ENCODE results near the gene HMGA1. TPM values are rescaled to one million over a fixed set of nuclear protein-coding genes. Genes with fewer than 3 reads are reported as not detected.
"Not testable (repeated sequence)": the region's sequence is repeated elsewhere in the genome, so short reads cannot be mapped to it uniquely, and the experiment has no call there.

The HMGA1 gene
- total RNA-seq, 1 donor from 2014 or later, result 244 TPM

GRCh38 chr6:34240329-34241248 is 3.9 kb downstream of the HMGA1 start:
- no peak for ATAC-seq

- ATAC-seq, result no peak
Measured at GRCh38 chr6:34241351-34242215, 4.9 kb downstream of the HMGA1 start.

- no peak for ATAC-seq
Measured at GRCh38 chr6:34242252-34243130, 5.8 kb downstream of the HMGA1 start.

- ATAC-seq, result no peak
Measured at GRCh38 chr6:34243131-34243771, 6.6 kb downstream of the HMGA1 start.

GRCh38 chr6:34243901-34244884 is 7.5 kb downstream of the HMGA1 start:
- peak; percentile 58 for ATAC-seq

GRCh38 chr6:34245032-34245760 is 8.5 kb downstream of the HMGA1 start:
- not testable (repeated sequence) for ATAC-seq

GRCh38 chr6:34245761-34246140 is 9.1 kb downstream of the HMGA1 start:
- ATAC-seq, result not testable (repeated sequence)

GRCh38 chr6:34246249-34246562 is 9.5 kb downstream of the HMGA1 start:
- no peak for ATAC-seq

GRCh38 chr6:34246563-34247391 is 10.1 kb downstream of the HMGA1 start:
- no peak for ATAC-seq

- ATAC-seq, result peak; percentile 10
Measured at GRCh38 chr6:34247481-34248197, 11.0 kb downstream of the HMGA1 start.

- ATAC-seq, result peak; percentile 46
Measured at GRCh38 chr6:34248198-34248726, 11.6 kb downstream of the HMGA1 start.

- peak; percentile 88 for ATAC-seq
Measured at GRCh38 chr6:34248727-34249468, 12.2 kb downstream of the HMGA1 start, which contains the start of gene SMIM29. TSS of gene SMIM29 (minus strand) at chr6:34249006. CDS start at chr6:34247791, 1,215 bp downstream.

- peak; percentile 37 for ATAC-seq
Measured at GRCh38 chr6:34249469-34250261, 13.0 kb downstream of the HMGA1 start.

GRCh38 chr6:34252395-34252794 is 15.7 kb downstream of the HMGA1 start:
- not testable (repeated sequence) for ATAC-seq

- no peak for ATAC-seq
Measured at GRCh38 chr6:34259529-34260069, 22.9 kb downstream of the HMGA1 start.

All from esophagus mucosa (tissue), 1 donor.